Measurements from ENCODE around the gene PLOD1.

PLOD1 gene

DNA sequence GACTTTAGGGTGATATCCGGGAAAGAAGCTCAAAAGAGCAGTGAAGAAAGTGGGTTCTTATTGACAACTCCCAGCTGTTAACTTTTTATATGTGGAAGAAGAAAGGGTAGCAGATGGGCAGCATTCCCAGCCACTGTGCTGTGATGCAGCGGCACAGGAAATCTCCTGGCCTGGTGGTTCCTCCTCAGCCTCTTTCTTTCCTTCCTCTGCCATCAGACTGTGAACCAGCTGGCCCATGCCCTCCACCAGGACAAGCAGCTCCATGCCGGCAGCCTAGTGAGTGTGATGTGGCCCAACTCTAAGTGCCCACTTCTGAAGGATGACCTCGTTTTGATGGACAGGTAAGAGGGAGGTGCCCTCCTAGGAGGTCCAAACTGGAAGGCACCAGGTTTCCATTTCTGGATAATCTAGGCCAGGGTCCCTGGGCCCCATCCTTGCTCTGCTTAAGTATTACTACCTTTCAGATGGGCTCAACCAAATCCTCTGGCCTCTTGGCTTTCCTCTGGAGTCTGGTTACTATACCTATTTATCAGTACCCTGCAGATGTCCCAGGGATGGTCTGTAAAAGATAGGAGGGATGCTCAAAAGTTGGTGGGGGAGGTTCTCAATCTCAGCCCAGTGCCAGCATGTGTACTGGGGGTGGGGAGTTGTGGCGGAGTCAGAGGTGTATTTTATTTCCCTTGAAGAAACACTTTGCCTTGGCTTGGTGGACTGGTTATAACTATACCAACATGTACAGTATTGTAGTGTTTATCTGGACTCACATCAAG lies 62.7 kb downstream of the PLOD1 start:
- DNase-seq (ENCODE audit: low read depth), result no peak
- H3K4me3 ChIP-seq (ENCODE audit: low read depth, low read length), result no peak overlapping the region
- no peak for TF ChIP-seq CTCF (conservative IDR thresholded peaks at IDR 0.05; ENCODE audit: low read depth, low read length)

GRCh38 chr1:11998636-11999035 lies 64.1 kb downstream of the PLOD1 start:
- TF ChIP-seq CTCF (conservative IDR thresholded peaks at IDR 0.05; ENCODE audit: low read depth, low read length), result no peak
- H3K4me3 ChIP-seq (ENCODE audit: low read depth, low read length), result no peak overlapping the region
- DNase-seq (ENCODE audit: low read depth), result no peak

DNA sequence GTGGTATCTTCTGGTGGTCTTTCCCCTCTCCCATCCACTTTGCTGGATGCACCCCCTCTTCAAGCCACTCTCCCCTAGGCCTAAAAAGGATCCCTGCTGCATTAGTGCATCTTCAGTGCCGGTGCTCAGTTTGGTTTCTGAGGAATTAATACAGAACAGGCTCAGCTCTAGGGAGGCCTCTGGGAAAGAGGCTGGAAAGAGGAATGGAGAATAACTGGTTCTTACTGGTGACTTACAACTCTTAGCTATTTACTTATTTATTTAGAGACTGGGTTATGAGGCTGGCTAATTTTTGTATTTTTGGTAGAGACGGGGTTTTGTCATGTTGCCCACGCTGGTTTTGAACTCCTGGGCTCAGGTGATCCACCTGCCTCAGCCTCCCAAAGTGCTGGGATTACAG lies 64.7 kb downstream of the PLOD1 start:
- TF ChIP-seq CTCF (conservative IDR thresholded peaks at IDR 0.05; ENCODE audit: low read depth, low read length), result no peak

GRCh38 chr1:12001249-12001917 lies 66.9 kb downstream of the PLOD1 start:
- TF ChIP-seq CTCF (conservative IDR thresholded peaks at IDR 0.05; ENCODE audit: low read depth, low read length), result peak; percentile 77
- peak; percentile 82 for DNase-seq (ENCODE audit: low read depth)
- no peak overlapping the region for H3K4me3 ChIP-seq (ENCODE audit: low read depth, low read length)

More for the DNA sequence above, 64.7 kb downstream of the PLOD1 start:
- DNase-seq (ENCODE audit: low read depth), result no peak
- H3K4me3 ChIP-seq (ENCODE audit: low read depth, low read length), result no peak overlapping the region

DNA sequence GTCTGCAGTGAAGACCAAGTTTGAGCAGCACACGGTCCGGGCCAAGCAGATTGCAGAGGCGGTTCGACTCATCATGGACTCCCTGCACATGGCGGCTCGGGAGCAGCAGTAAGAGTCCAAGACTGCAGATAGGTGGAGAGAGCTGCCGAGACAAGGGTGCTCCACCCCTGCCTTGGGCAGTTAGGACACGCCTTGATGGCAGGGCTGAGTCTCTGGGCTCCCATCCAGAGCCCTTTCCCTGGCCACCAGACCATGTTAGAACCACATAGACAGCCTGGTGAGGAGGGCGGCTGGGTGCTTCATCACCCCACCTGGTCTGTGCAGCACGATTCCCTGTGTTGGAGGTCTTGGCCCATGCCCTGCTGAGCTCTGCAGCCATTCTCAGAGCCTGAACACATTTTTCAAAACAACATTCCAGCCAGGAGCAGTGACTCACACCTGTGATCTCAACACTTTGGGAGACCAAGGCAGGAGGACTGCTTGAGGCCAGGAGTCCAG lies 67.5 kb downstream of the PLOD1 start:
- peak; percentile 33 for DNase-seq (ENCODE audit: low read depth)
- no peak for TF ChIP-seq CTCF (conservative IDR thresholded peaks at IDR 0.05; ENCODE audit: low read depth, low read length)

GRCh38 chr1:12003762-12004161 lies 69.2 kb downstream of the PLOD1 start:
- TF ChIP-seq CTCF (conservative IDR thresholded peaks at IDR 0.05; ENCODE audit: low read depth, low read length), result no peak
- DNase-seq (ENCODE audit: low read depth), result no peak

More for the DNA sequence above, 67.5 kb downstream of the PLOD1 start:
- H3K4me3 ChIP-seq (ENCODE audit: low read depth, low read length), result no peak overlapping the region

More at GRCh38 chr1:12003762-12004161, 69.2 kb downstream of the PLOD1 start:
- no peak overlapping the region for H3K4me3 ChIP-seq (ENCODE audit: low read depth, low read length)

Data from choroid plexus epithelial cell (primary cell).